SJSA1 (cell line): ENCODE measurements around the gene FSTL4. TPM values are rescaled to one million over a fixed set of nuclear protein-coding genes. Genes with fewer than 3 reads are reported as not detected.

ENCODE experiments used
- DNase-seq, 2 experiments: peaks; one replicate each; pipeline ENCODE4 v3.0.0-alpha.2; 2015 to 2020; ENCODE audit warnings: low spot score in 2 of 2, low read depth in 1 of 2
- H3K27ac ChIP-seq: fragments of 250-450 bp; sonication (Bioruptor Pico); 2 replicates; pipeline ENCODE4 v1.5.1; 2020; ENCODE audit warnings: mild to moderate bottlenecking, moderate library complexity
- H3K27me3 ChIP-seq: fragments of 250-450 bp; sonication (Bioruptor Pico); replicated peaks from 2 replicates; pipeline ENCODE4 v1.5.1; 2020; ENCODE audit warnings: mild to moderate bottlenecking, moderate library complexity
- H3K36me3 ChIP-seq: fragments of 250-450 bp; sonication (Bioruptor Pico); 2 replicates; pipeline ENCODE4 v1.5.1; 2020; ENCODE audit warnings: mild to moderate bottlenecking
- H3K4me1 ChIP-seq: fragments of 250-450 bp; sonication (Bioruptor Pico); replicated peaks from 2 replicates; pipeline ENCODE4 v1.6.1; 2021; ENCODE audit warnings: mild to moderate bottlenecking
- H3K4me3 ChIP-seq: fragments of 250-450 bp; sonication (Bioruptor Pico); 2 replicates; pipeline ENCODE4 v1.5.1; 2020; ENCODE audit warnings: mild to moderate bottlenecking
- H3K9me3 ChIP-seq: fragments of 250-450 bp; sonication (Bioruptor Pico); replicated peaks from 2 replicates; pipeline ENCODE4 v1.5.1; 2020; ENCODE audit warnings: mild to moderate bottlenecking
- total RNA-seq: library from RNA; depleted of rRNA; stranded (reverse); fragments of >200 nt; shearing (Covaris generic); gene quantifications from 2 replicates; pipeline ENCODE4 v1.2.3, GENCODE V29; 2014

Gene FSTL4
- total RNA-seq, 1 experiment from 2014 or later, result 2.1 TPM

- no peak for DNase-seq
- Histone ChIP-seq H3K4me3 (no peak overlapping the region), H3K36me3 (no peaks in the 10 kb centered on the region), H3K9me3 (no peaks in the 10 kb centered on the region), H3K27me3 (no peaks in the 10 kb centered on the region), H3K4me1 (no peaks in the 10 kb centered on the region), H3K27ac (no peak overlapping the region)
Measured at GRCh38 chr5:133637206-133637605, 24.9 kb upstream of the FSTL4 start.

DNA sequence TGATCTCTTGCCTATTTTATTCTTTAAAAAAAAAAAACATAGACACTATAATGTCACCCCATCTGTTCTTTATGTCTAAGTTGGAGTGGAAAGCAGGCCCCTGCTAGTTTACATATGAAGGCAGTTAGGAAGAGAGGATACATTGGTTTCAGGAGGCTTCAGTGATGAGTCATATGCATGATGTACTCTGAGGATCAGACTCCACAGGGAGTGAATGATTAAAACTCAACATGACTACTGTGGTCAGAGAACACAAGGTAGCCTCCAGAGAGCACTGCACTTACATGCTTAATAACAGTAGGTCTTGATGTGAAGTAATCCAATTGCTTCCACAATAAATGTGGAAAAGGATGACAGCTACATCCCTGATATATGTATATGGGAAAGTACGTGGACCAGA is 22.7 kb upstream of the FSTL4 start:
- Histone ChIP-seq H3K27ac (no peak overlapping the region), H3K4me1 (no peaks in the 10 kb centered on the region)
- peak in 1 of 2 experiments; percentile 41 for DNase-seq

GRCh38 chr5:133627180-133627579 is 14.8 kb upstream of the FSTL4 start:
- no peak for DNase-seq
- H3K27me3 ChIP-seq, result peaks cover 6% of the 10 kb centered on the region
- no peak overlapping the region for H3K27ac ChIP-seq
- no peak overlapping the region for H3K4me3 ChIP-seq
- H3K36me3 ChIP-seq, result no peaks in the 10 kb centered on the region
- no peaks in the 10 kb centered on the region for H3K4me1 ChIP-seq
- no peaks in the 10 kb centered on the region; the same call in 1 of the 2 replicates for H3K9me3 ChIP-seq

More for the DNA sequence above, 22.7 kb upstream of the FSTL4 start:
- H3K4me3 ChIP-seq, result no peak overlapping the region
- H3K36me3 ChIP-seq, result no peaks in the 10 kb centered on the region
- no peaks in the 10 kb centered on the region for H3K27me3 ChIP-seq
- no peaks in the 10 kb centered on the region for H3K9me3 ChIP-seq

DNA sequence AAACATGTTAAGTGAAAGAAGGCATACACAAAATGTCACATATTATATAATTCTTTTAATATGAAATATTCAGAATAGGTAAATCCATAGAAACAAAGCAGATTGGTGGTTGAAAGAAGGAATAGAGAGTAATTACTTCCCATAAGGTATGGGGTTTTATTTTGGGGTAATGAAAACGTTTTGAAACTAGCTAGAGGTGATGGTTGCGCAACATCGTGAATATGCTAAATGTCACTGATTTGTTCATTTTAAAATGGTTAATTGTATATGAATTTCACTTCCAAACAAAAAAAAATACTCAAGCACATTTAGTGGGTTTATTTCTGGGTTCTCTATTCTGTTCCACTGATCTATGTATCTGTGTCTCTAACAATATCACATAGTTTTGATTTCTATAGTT is 12.0 kb upstream of the FSTL4 start:
- Histone ChIP-seq H3K9me3 (no peaks in the 10 kb centered on the region; the same call in 1 of the 2 replicates), H3K4me3 (no peak overlapping the region), H3K4me1 (no peaks in the 10 kb centered on the region), H3K36me3 (no peaks in the 10 kb centered on the region), H3K27me3 (peaks cover 10% of the 10 kb centered on the region), H3K27ac (no peak overlapping the region)
- DNase-seq, result no peak

GRCh38 chr5:133618141-133618540 is 5.8 kb upstream of the FSTL4 start:
- Histone ChIP-seq H3K4me3 (no peak overlapping the region), H3K27ac (no peak overlapping the region), H3K9me3 (no peaks in the 10 kb centered on the region), H3K4me1 (no peaks in the 10 kb centered on the region), H3K36me3 (no peaks in the 10 kb centered on the region), H3K27me3 (peaks cover 32% of the 10 kb centered on the region)
- DNase-seq, result no peak

DNA sequence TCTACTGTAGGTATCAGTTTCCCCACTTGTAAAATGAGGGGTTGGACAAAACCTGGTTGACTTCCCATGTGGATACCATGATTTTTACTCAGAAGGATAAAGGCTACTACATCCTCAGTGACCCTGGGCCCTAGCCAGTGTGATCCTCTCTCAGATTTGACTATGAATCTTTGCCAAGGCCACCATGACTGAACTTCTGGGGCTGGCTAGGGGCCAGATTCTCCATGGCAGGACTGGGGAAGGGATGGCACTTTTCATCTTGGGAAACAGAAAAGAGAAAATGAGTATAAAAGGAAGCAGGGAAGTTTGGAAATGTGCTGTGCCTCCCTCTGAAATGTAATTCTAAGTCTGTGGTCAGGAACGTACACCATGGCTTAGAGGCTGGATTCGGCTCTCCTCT is 1.4 kb upstream of the FSTL4 start:
- H3K9me3 ChIP-seq, result no peaks in the 10 kb centered on the region
- H3K4me3 ChIP-seq, result no peak overlapping the region
- H3K27ac ChIP-seq, result no peak overlapping the region
- no peak for DNase-seq
- peaks cover 10% of the 10 kb centered on the region for H3K4me1 ChIP-seq
- peaks cover 72% of the 10 kb centered on the region for H3K27me3 ChIP-seq
- H3K36me3 ChIP-seq, result no peaks in the 10 kb centered on the region

DNA sequence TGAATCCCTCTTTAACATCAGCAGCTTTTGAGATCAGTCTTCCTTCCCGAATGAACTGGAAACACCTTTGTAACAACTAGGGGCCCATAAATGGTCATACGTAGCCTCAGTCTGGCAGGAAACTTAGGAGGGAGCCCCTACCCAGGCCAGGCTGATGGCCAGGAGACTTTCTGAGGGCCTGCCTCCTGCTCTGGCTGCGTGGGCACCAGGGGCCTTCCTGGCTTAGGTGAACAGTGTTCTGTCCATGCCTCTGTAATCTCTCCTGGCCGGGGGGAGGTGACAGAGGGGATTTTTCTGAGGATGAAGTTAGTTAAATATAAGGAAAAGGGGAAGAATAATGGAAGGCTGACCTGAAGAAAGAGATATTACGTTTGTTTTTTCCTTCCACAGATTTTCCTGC is 843 bp upstream of the FSTL4 start:
- Histone ChIP-seq H3K4me3 (no peak overlapping the region), H3K36me3 (no peaks in the 10 kb centered on the region), H3K9me3 (no peaks in the 10 kb centered on the region), H3K27ac (no peak overlapping the region), H3K27me3 (peaks cover 78% of the 10 kb centered on the region), H3K4me1 (peaks cover 10% of the 10 kb centered on the region)
- DNase-seq, result no peak

DNA sequence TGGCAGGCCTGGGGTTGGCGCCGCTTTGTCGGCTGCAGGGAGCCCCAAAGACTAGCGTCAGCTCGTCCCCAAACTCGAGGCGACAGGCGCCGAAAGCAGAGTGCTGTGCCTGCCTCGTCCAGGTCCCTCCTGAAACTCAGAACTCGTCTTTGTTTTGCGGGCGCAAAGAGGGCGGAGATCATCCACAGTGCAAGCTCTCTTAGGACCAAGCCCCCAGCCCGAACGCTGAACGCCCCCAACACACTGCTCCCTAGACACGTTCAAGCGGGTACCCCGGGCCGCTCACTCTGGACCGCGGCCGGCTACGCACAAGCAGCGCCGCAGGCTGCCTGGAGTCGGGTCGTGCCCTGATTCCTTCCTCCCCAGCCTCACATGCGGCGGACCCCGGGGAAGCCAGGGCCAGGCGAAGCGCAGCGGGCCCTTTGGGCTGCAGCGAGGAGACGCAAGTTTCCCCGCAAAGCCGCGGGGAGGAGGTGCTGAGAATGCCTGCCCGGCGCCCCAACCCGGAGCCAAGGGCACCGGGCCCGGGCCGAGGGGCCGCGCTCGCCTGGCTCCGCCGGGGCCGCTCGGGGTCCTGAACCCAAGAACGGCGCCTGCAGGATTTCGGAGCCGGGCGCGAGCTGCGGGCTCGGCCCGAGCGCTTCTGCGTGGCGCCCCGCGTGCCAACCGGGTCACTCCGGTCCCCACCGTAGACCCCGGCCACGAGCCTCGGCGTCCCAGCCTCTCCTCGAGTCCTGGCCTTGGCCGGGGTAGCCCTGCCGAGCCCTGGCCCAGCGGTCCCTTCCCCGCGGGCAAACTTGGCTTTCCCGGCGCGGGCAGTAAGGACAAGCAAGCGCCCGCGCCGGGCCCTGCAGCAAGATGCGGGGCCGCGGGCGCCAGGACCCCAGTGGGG is 738 bp downstream of the FSTL4 start:
- Histone ChIP-seq H3K4me1 (peaks cover 10% of the 10 kb centered on the region), H3K36me3 (no peaks in the 10 kb centered on the region), H3K27ac (no peak overlapping the region), H3K4me3 (no peak overlapping the region), H3K27me3 (peaks cover 81% of the 10 kb centered on the region), H3K9me3 (no peaks in the 10 kb centered on the region)
- DNase-seq, result no peak

GRCh38 chr5:133610489-133611356 is 1.6 kb downstream of the FSTL4 start:
- Histone ChIP-seq H3K27me3 (peaks cover 79% of the 10 kb centered on the region), H3K4me1 (peaks cover 10% of the 10 kb centered on the region), H3K27ac (no peak overlapping the region), H3K9me3 (no peaks in the 10 kb centered on the region), H3K36me3 (no peaks in the 10 kb centered on the region), H3K4me3 (no peak overlapping the region)
- DNase-seq, result peak; percentile 44 to 68

GRCh38 chr5:133607451-133607850 is 4.9 kb downstream of the FSTL4 start:
- Histone ChIP-seq H3K4me3 (no peak overlapping the region), H3K27ac (no peak overlapping the region), H3K4me1 (peaks cover 10% of the 10 kb centered on the region), H3K27me3 (peaks cover 68% of the 10 kb centered on the region), H3K9me3 (no peaks in the 10 kb centered on the region), H3K36me3 (no peaks in the 10 kb centered on the region)
- DNase-seq, result no peak

GRCh38 chr5:133606835-133607234 is 5.5 kb downstream of the FSTL4 start:
- peaks cover 9% of the 10 kb centered on the region for H3K4me1 ChIP-seq
- H3K9me3 ChIP-seq, result no peaks in the 10 kb centered on the region
- H3K27me3 ChIP-seq, result peaks cover 65% of the 10 kb centered on the region
- DNase-seq, result no peak
- no peaks in the 10 kb centered on the region for H3K36me3 ChIP-seq
- H3K4me3 ChIP-seq, result no peak overlapping the region
- no peak overlapping the region for H3K27ac ChIP-seq

DNA sequence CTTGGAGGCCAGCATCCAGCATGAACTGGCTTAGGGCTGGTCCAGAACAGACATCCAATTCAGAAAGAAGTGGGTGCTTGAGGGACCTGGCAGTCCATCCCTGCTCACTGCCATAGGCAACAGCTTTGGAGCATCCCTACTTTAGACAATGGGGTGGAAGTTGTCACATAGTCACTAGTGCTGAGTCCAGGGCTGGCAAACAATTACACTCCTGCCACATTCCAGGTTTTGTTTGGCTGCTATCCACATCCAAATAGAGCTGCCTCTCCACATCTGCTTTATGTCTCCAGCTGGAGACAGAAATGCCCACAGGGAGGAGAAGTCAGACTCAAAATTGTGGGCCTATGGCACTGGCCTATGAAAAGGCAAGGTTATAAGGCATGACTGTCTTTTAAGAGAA is 7.0 kb downstream of the FSTL4 start:
- H3K9me3 ChIP-seq, result no peaks in the 10 kb centered on the region
- H3K36me3 ChIP-seq, result no peaks in the 10 kb centered on the region
- H3K4me3 ChIP-seq, result no peak overlapping the region
- H3K4me1 ChIP-seq, result no peaks in the 10 kb centered on the region
- H3K27ac ChIP-seq, result no peak overlapping the region
- peaks cover 50% of the 10 kb centered on the region for H3K27me3 ChIP-seq
- DNase-seq, result no peak

DNA sequence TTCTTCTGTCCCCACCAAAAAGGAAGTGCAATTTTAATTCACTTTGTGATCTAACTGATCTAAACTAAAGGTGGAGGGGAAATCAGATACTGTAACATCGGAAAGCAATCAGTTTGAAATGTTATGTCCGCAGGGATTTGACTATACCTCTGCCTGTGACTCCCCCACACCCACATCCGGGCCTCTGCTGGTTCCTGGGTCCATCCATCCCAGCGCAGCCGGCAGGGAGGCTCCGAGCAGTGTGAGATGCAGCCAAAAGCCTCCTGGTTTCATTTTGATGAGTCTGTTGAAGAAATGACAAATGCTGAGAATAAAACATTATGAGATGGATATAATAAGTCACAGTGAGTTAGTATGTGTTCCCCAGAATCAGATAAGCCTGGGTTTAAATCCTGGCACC is 8.6 kb downstream of the FSTL4 start:
- H3K36me3 ChIP-seq, result no peaks in the 10 kb centered on the region
- H3K4me1 ChIP-seq, result no peaks in the 10 kb centered on the region
- no peak for DNase-seq
- no peak overlapping the region for H3K27ac ChIP-seq
- H3K9me3 ChIP-seq, result no peaks in the 10 kb centered on the region
- H3K4me3 ChIP-seq, result no peak overlapping the region
- peaks cover 39% of the 10 kb centered on the region for H3K27me3 ChIP-seq

DNA sequence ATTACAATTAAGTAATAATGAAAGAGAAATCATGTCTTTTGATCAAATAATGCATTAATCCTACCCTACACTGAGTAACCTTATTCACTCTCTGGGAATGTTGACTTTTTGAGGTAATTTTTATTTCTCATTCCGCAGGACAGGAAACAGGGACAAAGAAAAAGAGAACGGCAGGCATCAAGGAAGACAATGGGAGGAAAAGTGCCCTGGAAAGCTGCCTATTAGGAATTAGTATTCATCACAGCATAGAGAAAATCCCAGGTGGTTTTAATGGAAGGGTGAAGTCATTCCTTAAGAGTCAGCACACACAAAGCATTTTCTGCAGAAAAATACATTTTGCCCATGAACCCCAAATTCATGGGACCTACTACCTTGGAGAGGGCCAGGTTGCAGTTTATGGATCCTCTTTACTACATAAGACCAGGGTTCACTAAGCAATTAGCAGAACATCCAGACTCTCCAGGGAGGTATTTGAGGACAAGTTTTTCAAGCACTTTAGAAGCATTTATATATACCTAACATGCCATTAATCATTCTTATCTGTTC is 9.4 kb downstream of the FSTL4 start:
- H3K4me3 ChIP-seq, result no peak overlapping the region
- H3K27me3 ChIP-seq, result peaks cover 31% of the 10 kb centered on the region
- H3K9me3 ChIP-seq, result no peaks in the 10 kb centered on the region
- H3K4me1 ChIP-seq, result no peaks in the 10 kb centered on the region
- no peak overlapping the region for H3K27ac ChIP-seq
- no peaks in the 10 kb centered on the region for H3K36me3 ChIP-seq
- DNase-seq, result no peak
